ENCODE data around the gene TUG1.

Gene TUG1

DNA sequence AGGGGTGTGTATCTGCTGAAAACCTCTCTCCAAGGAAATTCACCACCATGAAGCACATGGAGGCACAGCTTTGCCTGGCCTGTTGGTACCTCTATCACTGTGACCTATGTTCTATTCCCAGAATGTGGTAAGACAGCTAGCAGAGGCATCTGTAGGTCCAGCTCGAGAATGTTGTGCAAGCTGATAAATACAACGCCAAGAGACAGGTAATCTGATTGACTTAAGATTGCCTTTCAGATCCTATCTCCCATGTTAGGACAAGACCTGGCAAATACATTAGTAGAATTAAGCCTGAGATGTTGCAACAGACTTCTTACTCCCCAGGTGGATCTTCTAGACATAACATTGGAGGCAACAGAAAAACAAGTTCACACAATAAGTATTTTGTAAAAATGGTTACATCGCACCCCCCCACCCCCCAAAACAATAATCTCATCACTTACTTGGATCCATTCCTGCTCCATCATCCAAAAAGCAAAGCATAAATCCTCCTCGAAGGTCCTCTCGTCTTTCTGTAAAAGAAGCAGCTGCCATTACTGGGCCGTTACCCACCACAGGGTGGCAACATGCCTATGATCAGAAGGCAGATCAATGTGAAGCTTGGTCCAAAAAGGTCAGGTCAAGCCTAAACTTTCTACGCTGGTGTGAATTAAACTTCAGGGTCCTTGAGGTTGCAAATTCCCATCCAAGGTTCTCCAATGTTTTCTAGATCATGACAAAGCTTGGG is 19.0 kb upstream of the TUG1 start:
- Histone ChIP-seq H3K27ac (no peak overlapping the region), H3K9ac (no peak overlapping the region), H3K4me3 (IDR thresholded peaks at IDR 0.05; ENCODE audit: insufficient read depth, low read depth, low read length) (no peak overlapping the region), H3K79me2 (ENCODE audit: insufficient read depth, low read depth) (no peaks in the 10 kb centered on the region), H3K27me3 (ENCODE audit: insufficient read depth, low read depth) (no peaks in the 10 kb centered on the region), H3K36me3 (ENCODE audit: insufficient read depth) (peaks cover 9% of the 10 kb centered on the region; the same call in 1 of the 2 replicates), H4K20me1 (ENCODE audit: insufficient read depth) (no peaks in the 10 kb centered on the region), H3K4me2 (no peak overlapping the region), H2AFZ (ENCODE audit: low read depth) (no peak overlapping the region), H3K4me1 (ENCODE audit: low read depth, poor library complexity, severe bottlenecking) (no peaks in the 10 kb centered on the region)
- no peak for TF ChIP-seq CTCF (conservative IDR thresholded peaks at IDR 0.05; ENCODE audit: low read depth, low read length)

DNA sequence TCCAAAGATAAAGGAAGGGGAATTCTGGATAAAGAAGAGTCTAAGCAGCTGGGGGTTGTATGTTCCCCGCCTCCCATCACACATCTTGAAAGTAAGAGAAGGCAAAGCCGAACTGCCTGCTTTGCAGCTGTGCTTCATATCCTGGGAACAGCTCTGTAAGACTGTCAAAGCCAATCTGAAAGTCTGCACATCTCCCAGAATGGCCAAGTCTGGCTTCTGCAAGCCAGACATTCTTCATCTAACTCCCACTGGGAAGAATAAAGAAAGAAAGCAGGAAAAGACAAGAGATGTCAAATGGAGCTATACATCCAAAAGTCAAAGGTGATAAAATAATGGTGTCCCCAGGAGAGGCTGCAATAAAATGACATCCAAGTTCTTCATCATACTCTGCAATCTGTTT is 15.9 kb upstream of the TUG1 start:
- Histone ChIP-seq H4K20me1 (ENCODE audit: insufficient read depth) (no peaks in the 10 kb centered on the region), H3K36me3 (ENCODE audit: insufficient read depth) (no peaks in the 10 kb centered on the region), H3K27me3 (ENCODE audit: insufficient read depth, low read depth) (no peaks in the 10 kb centered on the region), H3K9ac (no peak overlapping the region), H2AFZ (ENCODE audit: low read depth) (no peak overlapping the region), H3K4me1 (ENCODE audit: low read depth, poor library complexity, severe bottlenecking) (no peaks in the 10 kb centered on the region), H3K4me2 (no peak overlapping the region), H3K4me3 (IDR thresholded peaks at IDR 0.05; ENCODE audit: insufficient read depth, low read depth, low read length) (no peak overlapping the region), H3K79me2 (ENCODE audit: insufficient read depth, low read depth) (no peaks in the 10 kb centered on the region), H3K27ac (no peak overlapping the region)
- no peak for TF ChIP-seq CTCF (conservative IDR thresholded peaks at IDR 0.05; ENCODE audit: low read depth, low read length)

DNA sequence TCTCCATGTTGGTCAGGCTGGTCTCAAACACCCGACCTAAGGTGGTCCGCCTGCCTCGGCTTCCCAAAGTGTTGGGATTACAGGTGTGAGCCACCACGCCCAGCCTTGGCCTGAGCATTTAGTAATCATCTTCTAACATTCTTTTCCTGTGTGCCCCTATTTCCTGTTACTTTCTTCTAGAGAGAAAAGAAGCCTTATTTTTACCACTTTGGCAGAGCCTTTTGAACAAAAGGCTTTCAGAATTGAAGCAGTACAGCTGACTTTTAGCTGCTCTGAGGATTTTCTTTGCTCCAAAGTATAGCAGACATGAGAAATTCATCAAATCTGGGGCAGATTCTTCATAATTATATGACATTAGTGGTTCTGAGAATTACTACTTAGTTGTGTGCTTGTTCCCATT is 13.9 kb upstream of the TUG1 start:
- no peak for TF ChIP-seq CTCF (conservative IDR thresholded peaks at IDR 0.05; ENCODE audit: low read depth, low read length)
- Histone ChIP-seq H3K4me2 (no peak overlapping the region), H3K9ac (no peak overlapping the region), H2AFZ (ENCODE audit: low read depth) (no peak overlapping the region), H3K79me2 (ENCODE audit: insufficient read depth, low read depth) (no peaks in the 10 kb centered on the region), H4K20me1 (ENCODE audit: insufficient read depth) (no peaks in the 10 kb centered on the region), H3K4me1 (ENCODE audit: low read depth, poor library complexity, severe bottlenecking) (no peaks in the 10 kb centered on the region), H3K27ac (no peak overlapping the region), H3K4me3 (IDR thresholded peaks at IDR 0.05; ENCODE audit: insufficient read depth, low read depth, low read length) (no peak overlapping the region), H3K36me3 (ENCODE audit: insufficient read depth) (no peaks in the 10 kb centered on the region), H3K27me3 (ENCODE audit: insufficient read depth, low read depth) (no peaks in the 10 kb centered on the region)

GRCh38 chr22:30964858-30965257 is 4.2 kb upstream of the TUG1 start:
- Histone ChIP-seq H3K27ac (no peak overlapping the region), H3K4me3 (IDR thresholded peaks at IDR 0.05; ENCODE audit: insufficient read depth, low read depth, low read length) (no peak overlapping the region), H3K27me3 (ENCODE audit: insufficient read depth, low read depth) (no peaks in the 10 kb centered on the region), H3K79me2 (ENCODE audit: insufficient read depth, low read depth) (peaks cover 36% of the 10 kb centered on the region), H2AFZ (ENCODE audit: low read depth) (no peak overlapping the region), H3K4me1 (ENCODE audit: low read depth, poor library complexity, severe bottlenecking) (peaks cover 14% of the 10 kb centered on the region), H3K36me3 (ENCODE audit: insufficient read depth) (no peaks in the 10 kb centered on the region), H3K9ac (no peak overlapping the region), H3K4me2 (no peak overlapping the region), H4K20me1 (ENCODE audit: insufficient read depth) (no peaks in the 10 kb centered on the region)
- TF ChIP-seq CTCF (conservative IDR thresholded peaks at IDR 0.05; ENCODE audit: low read depth, low read length): no peak
